Measurements from ENCODE around the gene TBC1D9B.

DNA sequence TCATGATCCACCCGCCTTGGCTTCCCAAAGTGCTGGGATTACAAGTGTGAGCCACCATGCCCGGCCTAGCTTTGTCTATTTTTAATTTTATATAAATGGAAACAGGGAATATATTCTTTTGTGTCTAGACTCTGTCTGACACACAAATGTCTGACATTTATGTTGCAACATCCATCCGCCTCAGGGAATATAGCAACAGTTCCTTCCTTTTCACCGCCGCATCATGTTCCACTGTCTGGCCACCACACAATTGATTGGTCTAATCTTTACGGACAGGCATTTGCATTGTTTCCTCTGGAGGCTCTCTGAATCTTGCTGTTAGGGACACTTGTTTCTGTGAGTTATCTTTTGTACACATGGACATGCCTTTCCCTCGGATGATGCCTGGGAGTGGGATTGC is 20.1 kb upstream of the TBC1D9B start:
- no peak for TF ChIP-seq POLR2A (IDR thresholded peaks at IDR 0.05)
- TF ChIP-seq, protein P1, sequence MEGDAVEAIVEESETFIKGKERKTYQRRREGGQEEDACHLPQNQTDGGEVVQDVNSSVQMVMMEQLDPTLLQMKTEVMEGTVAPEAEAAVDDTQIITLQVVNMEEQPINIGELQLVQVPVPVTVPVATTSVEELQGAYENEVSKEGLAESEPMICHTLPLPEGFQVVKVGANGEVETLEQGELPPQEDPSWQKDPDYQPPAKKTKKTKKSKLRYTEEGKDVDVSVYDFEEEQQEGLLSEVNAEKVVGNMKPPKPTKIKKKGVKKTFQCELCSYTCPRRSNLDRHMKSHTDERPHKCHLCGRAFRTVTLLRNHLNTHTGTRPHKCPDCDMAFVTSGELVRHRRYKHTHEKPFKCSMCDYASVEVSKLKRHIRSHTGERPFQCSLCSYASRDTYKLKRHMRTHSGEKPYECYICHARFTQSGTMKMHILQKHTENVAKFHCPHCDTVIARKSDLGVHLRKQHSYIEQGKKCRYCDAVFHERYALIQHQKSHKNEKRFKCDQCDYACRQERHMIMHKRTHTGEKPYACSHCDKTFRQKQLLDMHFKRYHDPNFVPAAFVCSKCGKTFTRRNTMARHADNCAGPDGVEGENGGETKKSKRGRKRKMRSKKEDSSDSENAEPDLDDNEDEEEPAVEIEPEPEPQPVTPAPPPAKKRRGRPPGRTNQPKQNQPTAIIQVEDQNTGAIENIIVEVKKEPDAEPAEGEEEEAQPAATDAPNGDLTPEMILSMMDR (IDR thresholded peaks at IDR 0.05), result no peak

All from vagina (tissue), 2 donors.